GM12878 (cell line): Measurements from ENCODE around the gene MATN4. TPM values are rescaled to one million over a fixed set of nuclear protein-coding genes. Genes with fewer than 3 reads are reported as not detected.

Experiments used
- NFIC ChIP-seq: IDR thresholded peaks from 2 replicates; pipeline ENCODE4 v1.6.1; 2012; ENCODE audit warnings: low read depth, mild to moderate bottlenecking, inconsistent platforms, low read length, moderate library complexity
- RELA ChIP-seq: fragments of 450-650 bp; IDR thresholded peaks from 2 replicates; pipeline ENCODE4 v1.8.0; 2014; ENCODE audit warnings: borderline replicate concordance; ENCODE audit not compliant: partially characterized antibody
- SIN3A ChIP-seq: IDR thresholded peaks from 2 replicates; pipeline ENCODE4 v1.6.1; 2012; ENCODE audit warnings: low read depth, low read length, improper control_type of control experiment
- STAT3 ChIP-seq: IDR thresholded peaks from 2 replicates; pipeline ENCODE4 v1.6.1; 2011; ENCODE audit warnings: low read depth, low read length, improper control_type of control experiment
- polyA plus RNA-seq, 11 experiments: library from polyadenylated mRNA; depleted of rRNA in 4 of 11; unstranded in 6 of 11; stranded (reverse) in 5 of 11; fragments of >200 nt; fragmentation: Nextera tagmentation in 4 of 11; fragmentation: Illumina TruSeq in 1 of 11; extraction: Ambion mirVana in 4 of 11; extraction: Trizol in 1 of 11; gene quantifications; 1 replicate in 1 of 11; 2 replicates in 10 of 11; pipeline versions ENCODE4 v1.2.1 to v1.2.3, GENCODE V29; 2011 to 2016; ENCODE audit warnings: inconsistent platforms in 2 of 11, missing spikeins in 2 of 11, low read depth in 1 of 11
- total RNA-seq, 4 experiments: library from RNA; depleted of rRNA in 3 of 4; stranded (reverse); fragments of >200 nt in 3 of 4; fragmentation: Illumina TruSeq in 1 of 4; extraction: Trizol in 1 of 4; gene quantifications; 2 replicates each; pipeline versions ENCODE4 v1.2.1 to v1.2.3, GENCODE V29; 2013 to 2021
- TF ChIP-seq, protein P1 (sequence below): fragments of 450-650 bp; IDR thresholded peaks from 2 replicates; pipeline ENCODE4 v1.6.1; 2017; ENCODE audit warnings: low read depth, mild to moderate bottlenecking, moderate library complexity

MATN4 gene
- total and polyA plus RNA-seq, 10 of the 15 experiments (the other 5 are each of a cell fraction or from before 2014, with no cell fraction given): 0.10 to 0.15 TPM; not detected in 8

DNA sequence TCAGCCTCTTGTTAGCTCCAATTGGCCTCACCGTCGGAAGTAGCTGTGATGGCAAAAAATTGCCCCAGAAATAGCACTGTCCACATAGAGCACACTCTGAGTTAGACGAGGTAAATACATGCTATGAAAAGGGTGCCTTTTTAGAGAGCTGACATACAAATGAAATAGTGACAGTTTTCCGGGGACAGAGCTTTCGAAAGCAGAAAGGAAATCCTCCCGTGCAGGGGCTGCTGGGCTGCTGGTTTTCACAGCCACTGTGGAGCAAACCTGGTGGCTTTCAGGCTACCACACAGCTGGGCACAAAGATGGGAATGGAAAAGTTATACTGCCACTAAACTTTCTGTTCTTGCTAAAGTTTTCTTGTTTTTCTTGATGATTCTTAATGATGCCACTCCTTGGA lies 62.0 kb downstream of the MATN4 start (continued):
- TF ChIP-seq SIN3A (no peak), NFIC (no peak), STAT3 (no peak), RELA (no peak)
- TF ChIP-seq, protein P1, sequence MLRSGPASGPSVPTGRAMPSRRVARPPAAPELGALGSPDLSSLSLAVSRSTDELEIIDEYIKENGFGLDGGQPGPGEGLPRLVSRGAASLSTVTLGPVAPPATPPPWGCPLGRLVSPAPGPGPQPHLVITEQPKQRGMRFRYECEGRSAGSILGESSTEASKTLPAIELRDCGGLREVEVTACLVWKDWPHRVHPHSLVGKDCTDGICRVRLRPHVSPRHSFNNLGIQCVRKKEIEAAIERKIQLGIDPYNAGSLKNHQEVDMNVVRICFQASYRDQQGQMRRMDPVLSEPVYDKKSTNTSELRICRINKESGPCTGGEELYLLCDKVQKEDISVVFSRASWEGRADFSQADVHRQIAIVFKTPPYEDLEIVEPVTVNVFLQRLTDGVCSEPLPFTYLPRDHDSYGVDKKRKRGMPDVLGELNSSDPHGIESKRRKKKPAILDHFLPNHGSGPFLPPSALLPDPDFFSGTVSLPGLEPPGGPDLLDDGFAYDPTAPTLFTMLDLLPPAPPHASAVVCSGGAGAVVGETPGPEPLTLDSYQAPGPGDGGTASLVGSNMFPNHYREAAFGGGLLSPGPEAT: no peak

Other genes with a start within 250 kb of the MATN4 start
Only the 7 nearest of the 17 such genes appear.
- not detected in 2 replicates for gene SEMG2, start 86.9 kb downstream of the MATN4 start, total RNA-seq (2014; rRNA removed)
- not detected in 2 replicates for gene SEMG2, start 86.9 kb downstream of the MATN4 start, total RNA-seq (2014; rRNA removed; fragmentation: Illumina TruSeq; extraction: Trizol)
- not detected in 2 replicates for gene SEMG2, start 86.9 kb downstream of the MATN4 start, total RNA-seq (2021)
- gene SEMG2, start 86.9 kb downstream of the MATN4 start, polyA plus RNA-seq (2011; rRNA removed): not detected in 2 replicates
- gene SEMG2, start 86.9 kb downstream of the MATN4 start, polyA plus RNA-seq (2014; fragmentation: Illumina TruSeq; extraction: Trizol): not detected in 2 replicates
- not detected for gene SEMG2, start 86.9 kb downstream of the MATN4 start, polyA plus RNA-seq (2014; fragmentation: Nextera tagmentation; extraction: Ambion mirVana)
- gene SEMG2, start 86.9 kb downstream of the MATN4 start, polyA plus RNA-seq (2014; rRNA removed): not detected in 2 replicates
- not detected for gene SEMG2, start 86.9 kb downstream of the MATN4 start, polyA plus RNA-seq (2016; fragmentation: Nextera tagmentation; extraction: Ambion mirVana)
- gene SLPI, start 53.7 kb downstream of the MATN4 start, total RNA-seq (2014; rRNA removed): not detected in 2 replicates
- gene SLPI, start 53.7 kb downstream of the MATN4 start, total RNA-seq (2014; rRNA removed; fragmentation: Illumina TruSeq; extraction: Trizol): not detected in 2 replicates
- gene SLPI, start 53.7 kb downstream of the MATN4 start, total RNA-seq (2021): 1.4 TPM in 1 of 2 replicates, not detected in the other
- gene SLPI, start 53.7 kb downstream of the MATN4 start, polyA plus RNA-seq (2011; rRNA removed): not detected in 2 replicates
- not detected in 2 replicates for gene SLPI, start 53.7 kb downstream of the MATN4 start, polyA plus RNA-seq (2014; fragmentation: Illumina TruSeq; extraction: Trizol)
- not detected for gene SLPI, start 53.7 kb downstream of the MATN4 start, polyA plus RNA-seq (2014; fragmentation: Nextera tagmentation; extraction: Ambion mirVana)
- 0.56 TPM in 1 of 2 replicates, not detected in the other for gene SLPI, start 53.7 kb downstream of the MATN4 start, polyA plus RNA-seq (2014; rRNA removed)
- not detected for gene SLPI, start 53.7 kb downstream of the MATN4 start, polyA plus RNA-seq (2016; fragmentation: Nextera tagmentation; extraction: Ambion mirVana)
- gene RBPJL, start 1.5 kb downstream of the MATN4 start, total RNA-seq (2014; rRNA removed): not detected in 2 replicates
- not detected in 2 replicates for gene RBPJL, start 1.5 kb downstream of the MATN4 start, total RNA-seq (2014; rRNA removed; fragmentation: Illumina TruSeq; extraction: Trizol)
- gene RBPJL, start 1.5 kb downstream of the MATN4 start, total RNA-seq (2021): 0.18 TPM in 1 of 2 replicates, not detected in the other
- gene RBPJL, start 1.5 kb downstream of the MATN4 start, polyA plus RNA-seq (2011; rRNA removed): not detected in 2 replicates
- gene RBPJL, start 1.5 kb downstream of the MATN4 start, polyA plus RNA-seq (2014; fragmentation: Illumina TruSeq; extraction: Trizol): not detected in 2 replicates
- gene RBPJL, start 1.5 kb downstream of the MATN4 start, polyA plus RNA-seq (2014; fragmentation: Nextera tagmentation; extraction: Ambion mirVana): not detected
- not detected in 2 replicates for gene RBPJL, start 1.5 kb downstream of the MATN4 start, polyA plus RNA-seq (2014; rRNA removed)
- not detected for gene RBPJL, start 1.5 kb downstream of the MATN4 start, polyA plus RNA-seq (2016; fragmentation: Nextera tagmentation; extraction: Ambion mirVana)
- gene SDC4, start 40.1 kb upstream of the MATN4 start, total RNA-seq (2014; rRNA removed): 1.2 and 1.5 TPM in 2 replicates
- 1.2 TPM in 2 replicates for gene SDC4, start 40.1 kb upstream of the MATN4 start, total RNA-seq (2014; rRNA removed; fragmentation: Illumina TruSeq; extraction: Trizol)
- 2.3 and 2.6 TPM in 2 replicates for gene SDC4, start 40.1 kb upstream of the MATN4 start, total RNA-seq (2021)
- 10.3 and 11.3 TPM in 2 replicates for gene SDC4, start 40.1 kb upstream of the MATN4 start, polyA plus RNA-seq (2011; rRNA removed)
- 1.8 and 2.2 TPM in 2 replicates for gene SDC4, start 40.1 kb upstream of the MATN4 start, polyA plus RNA-seq (2014; fragmentation: Illumina TruSeq; extraction: Trizol)
- under 1 TPM; 0.52 to 0.66 TPM for gene SDC4, start 40.1 kb upstream of the MATN4 start, polyA plus RNA-seq (2014; fragmentation: Nextera tagmentation; extraction: Ambion mirVana)
- gene SDC4, start 40.1 kb upstream of the MATN4 start, polyA plus RNA-seq (2014; rRNA removed): 1.4 and 1.9 TPM in 2 replicates
- gene SDC4, start 40.1 kb upstream of the MATN4 start, polyA plus RNA-seq (2016; fragmentation: Nextera tagmentation; extraction: Ambion mirVana): 1 to 10 TPM; 1.4 TPM
- gene SYS1, start 54.9 kb upstream of the MATN4 start, total RNA-seq (2014; rRNA removed): 8.9 and 14.5 TPM in 2 replicates
- gene SYS1, start 54.9 kb upstream of the MATN4 start, total RNA-seq (2014; rRNA removed; fragmentation: Illumina TruSeq; extraction: Trizol): 5.4 and 6.4 TPM in 2 replicates
- gene SYS1, start 54.9 kb upstream of the MATN4 start, total RNA-seq (2021): 9.4 and 9.5 TPM in 2 replicates
- 17.8 and 22.6 TPM in 2 replicates for gene SYS1, start 54.9 kb upstream of the MATN4 start, polyA plus RNA-seq (2011; rRNA removed)
- 5.8 and 6.2 TPM in 2 replicates for gene SYS1, start 54.9 kb upstream of the MATN4 start, polyA plus RNA-seq (2014; fragmentation: Illumina TruSeq; extraction: Trizol)
- 1 to 10 TPM; 5.1 to 7.3 TPM for gene SYS1, start 54.9 kb upstream of the MATN4 start, polyA plus RNA-seq (2014; fragmentation: Nextera tagmentation; extraction: Ambion mirVana)
- gene SYS1, start 54.9 kb upstream of the MATN4 start, polyA plus RNA-seq (2014; rRNA removed): 10.8 and 15.8 TPM in 2 replicates
- gene SYS1, start 54.9 kb upstream of the MATN4 start, polyA plus RNA-seq (2016; fragmentation: Nextera tagmentation; extraction: Ambion mirVana): 1 to 10 TPM; 9.1 to 9.8 TPM
- gene TP53TG5, start 70.0 kb upstream of the MATN4 start, total RNA-seq (2014; rRNA removed): not detected in 2 replicates
- not detected in 2 replicates for gene TP53TG5, start 70.0 kb upstream of the MATN4 start, total RNA-seq (2014; rRNA removed; fragmentation: Illumina TruSeq; extraction: Trizol)
- gene TP53TG5, start 70.0 kb upstream of the MATN4 start, total RNA-seq (2021): not detected in 2 replicates
- not detected in 2 replicates for gene TP53TG5, start 70.0 kb upstream of the MATN4 start, polyA plus RNA-seq (2011; rRNA removed)
- gene TP53TG5, start 70.0 kb upstream of the MATN4 start, polyA plus RNA-seq (2014; fragmentation: Illumina TruSeq; extraction: Trizol): not detected in 2 replicates
- not detected for gene TP53TG5, start 70.0 kb upstream of the MATN4 start, polyA plus RNA-seq (2014; fragmentation: Nextera tagmentation; extraction: Ambion mirVana)
- gene TP53TG5, start 70.0 kb upstream of the MATN4 start, polyA plus RNA-seq (2014; rRNA removed): 0.06 TPM in 1 of 2 replicates, not detected in the other
- under 1 TPM in 1 of 2 experiments, not detected in 1; 0.24 TPM for gene TP53TG5, start 70.0 kb upstream of the MATN4 start, polyA plus RNA-seq (2016; fragmentation: Nextera tagmentation; extraction: Ambion mirVana)
- 0.17 TPM in 1 of 2 replicates, not detected in the other for gene DBNDD2, start 100.0 kb upstream of the MATN4 start, total RNA-seq (2014; rRNA removed)
- gene DBNDD2, start 100.0 kb upstream of the MATN4 start, total RNA-seq (2014; rRNA removed; fragmentation: Illumina TruSeq; extraction: Trizol): 0.41 and 0.67 TPM in 2 replicates
- gene DBNDD2, start 100.0 kb upstream of the MATN4 start, total RNA-seq (2021): 0.74 and 1.0 TPM in 2 replicates
- 5.0 and 5.7 TPM in 2 replicates for gene DBNDD2, start 100.0 kb upstream of the MATN4 start, polyA plus RNA-seq (2011; rRNA removed)
- 0.46 and 0.52 TPM in 2 replicates for gene DBNDD2, start 100.0 kb upstream of the MATN4 start, polyA plus RNA-seq (2014; fragmentation: Illumina TruSeq; extraction: Trizol)
- gene DBNDD2, start 100.0 kb upstream of the MATN4 start, polyA plus RNA-seq (2014; fragmentation: Nextera tagmentation; extraction: Ambion mirVana): under 1 TPM; 0.18 to 0.49 TPM
- 0.39 and 0.67 TPM in 2 replicates for gene DBNDD2, start 100.0 kb upstream of the MATN4 start, polyA plus RNA-seq (2014; rRNA removed)
- gene DBNDD2, start 100.0 kb upstream of the MATN4 start, polyA plus RNA-seq (2016; fragmentation: Nextera tagmentation; extraction: Ambion mirVana): under 1 TPM in 1 of 2 experiments, not detected in 1; 0.21 TPM